ENCODE data around the gene IGLL5.
"Not testable (repeated sequence)": the region's sequence is repeated elsewhere in the genome, so short reads cannot be mapped to it uniquely, and the experiment has no call there.

IGLL5 gene

DNA sequence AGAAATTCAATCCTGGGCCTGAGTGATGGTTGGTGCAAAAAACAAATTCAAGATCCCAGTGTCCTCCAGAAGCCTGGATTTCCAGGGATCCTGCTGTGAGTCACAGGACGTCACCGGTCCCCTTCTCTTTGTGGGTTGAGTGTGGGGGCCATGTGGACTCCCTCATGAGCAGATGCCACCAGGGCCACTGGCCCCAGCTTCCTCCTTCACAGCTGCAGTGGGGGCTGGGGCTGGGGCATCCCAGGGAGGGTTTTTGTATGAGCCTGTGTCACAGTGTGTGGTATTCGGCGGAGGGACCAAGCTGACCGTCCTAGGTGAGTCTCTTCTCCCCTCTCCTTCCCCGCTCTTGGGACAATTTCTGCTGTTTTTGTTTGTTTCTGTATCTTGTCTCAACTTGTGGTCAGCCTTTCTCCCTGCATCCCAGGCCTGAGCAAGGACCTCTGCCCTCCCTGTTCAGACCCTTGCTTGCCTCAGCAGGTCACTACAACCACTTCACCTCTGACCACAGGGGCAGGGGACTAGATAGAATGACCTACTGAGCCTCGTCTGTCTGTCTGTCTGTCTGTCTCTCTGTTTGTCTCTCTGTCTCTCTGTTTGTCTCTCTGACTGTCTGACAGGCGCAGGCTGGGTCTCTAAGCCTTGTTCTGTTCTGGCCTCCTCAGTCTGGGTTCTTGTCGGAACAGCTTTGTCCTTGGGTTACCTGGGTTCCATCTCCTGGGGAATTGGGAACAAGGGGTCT lies 11.9 kb downstream of the IGLL5 start:
- not testable (repeated sequence) for DNase-seq (ENCODE audit: low read depth in 2 of 2, low spot score in 1 of 2)

GRCh38 chr22:22900527-22901205 lies 13.1 kb downstream of the IGLL5 start:
- DNase-seq (ENCODE audit: low read depth in 2 of 2, low spot score in 1 of 2): not testable (repeated sequence)

DNA sequence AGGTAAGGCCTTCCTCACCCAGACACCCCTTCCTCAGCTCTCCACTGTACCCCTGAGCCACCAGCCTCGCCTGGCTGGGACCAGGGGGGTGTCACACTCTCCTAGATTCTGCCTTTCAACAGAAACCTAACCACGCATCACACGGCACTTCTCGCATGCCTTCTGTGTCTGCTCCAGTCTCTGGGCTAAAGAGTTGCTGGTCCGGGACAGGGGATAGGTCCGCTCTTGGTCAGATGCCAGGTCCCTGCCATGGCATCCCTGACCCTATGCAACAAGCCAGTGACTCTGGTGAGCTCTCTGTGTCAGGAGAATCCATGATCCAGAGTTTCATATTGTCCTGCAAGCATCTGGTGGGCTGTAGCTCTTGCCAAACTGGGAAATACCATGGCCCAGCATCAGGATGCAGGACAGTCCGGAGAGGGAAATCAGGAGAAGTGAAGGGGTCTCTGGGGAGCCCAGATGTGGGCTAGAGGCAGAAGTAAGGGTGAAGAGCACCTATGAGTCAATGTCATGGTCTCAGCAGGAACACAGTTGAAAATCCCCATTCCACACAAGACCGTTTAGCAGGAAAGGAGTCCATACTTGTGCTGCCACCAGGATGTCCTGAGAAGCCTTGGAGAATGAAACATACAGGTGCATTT lies 14.1 kb downstream of the IGLL5 start:
- no peak for DNase-seq (ENCODE audit: low read depth in 2 of 2, low spot score in 1 of 2)

DNA sequence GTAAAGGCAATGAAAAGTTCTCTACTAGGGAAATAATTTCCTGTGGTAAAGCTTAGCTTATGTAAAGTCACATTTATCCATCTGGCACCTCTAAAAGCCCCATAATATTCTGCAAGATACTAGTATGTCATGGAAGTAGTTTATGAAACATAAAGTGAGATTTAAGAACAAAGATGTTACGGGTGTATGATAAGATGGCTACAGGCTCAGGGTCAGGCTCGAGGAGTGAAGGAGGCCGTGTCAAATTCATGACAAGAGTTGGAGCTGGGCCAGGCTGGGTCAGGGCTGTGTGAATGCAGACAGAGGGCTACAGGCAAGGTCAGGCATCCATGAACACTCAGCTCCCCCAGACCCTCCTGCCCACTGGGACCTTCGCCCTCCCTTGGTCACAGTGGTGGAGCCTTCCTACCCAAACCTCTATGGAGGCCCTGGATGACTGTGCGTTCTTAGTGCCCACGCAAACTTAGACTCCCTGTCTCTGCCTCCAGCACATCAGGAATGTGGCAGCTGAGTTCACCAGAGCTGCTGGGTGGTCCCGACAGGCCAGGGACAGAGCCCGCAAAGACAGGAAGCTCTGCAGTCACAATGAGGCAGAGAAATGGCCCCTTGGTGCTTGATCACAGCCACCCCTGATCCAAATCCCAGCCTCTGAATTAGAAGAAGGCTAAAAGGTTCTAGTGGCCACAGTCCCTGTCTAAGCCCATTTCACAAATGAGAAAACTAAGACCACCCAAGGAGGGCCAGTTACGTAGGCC lies 14.8 kb downstream of the IGLL5 start:
- no peak for DNase-seq (ENCODE audit: low read depth in 2 of 2, low spot score in 1 of 2)

GRCh38 chr22:22903355-22903777 lies 15.8 kb downstream of the IGLL5 start:
- no peak for DNase-seq (ENCODE audit: low read depth in 2 of 2, low spot score in 1 of 2)

DNA sequence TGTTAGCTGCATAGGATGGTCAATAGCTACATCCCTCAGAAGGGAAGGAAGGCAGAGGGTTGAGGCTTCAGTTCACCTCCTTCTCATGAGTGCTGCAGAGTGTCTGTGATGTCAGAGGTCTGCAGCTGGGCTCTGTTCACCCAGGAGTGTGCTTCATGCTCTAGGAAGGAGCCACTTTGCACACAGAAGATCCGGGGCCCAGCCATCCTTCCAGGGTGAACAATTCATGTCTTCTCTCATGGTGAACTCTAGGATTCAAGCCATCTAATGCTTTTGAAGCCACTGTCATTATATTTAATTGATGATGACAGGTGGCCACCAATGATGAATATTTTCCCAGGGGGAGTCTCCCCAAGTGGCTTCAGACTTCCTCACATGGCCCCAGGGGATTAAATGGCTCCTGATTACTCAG lies 16.2 kb downstream of the IGLL5 start:
- not testable (repeated sequence) for DNase-seq (ENCODE audit: low read depth in 2 of 2, low spot score in 1 of 2)

DNA sequence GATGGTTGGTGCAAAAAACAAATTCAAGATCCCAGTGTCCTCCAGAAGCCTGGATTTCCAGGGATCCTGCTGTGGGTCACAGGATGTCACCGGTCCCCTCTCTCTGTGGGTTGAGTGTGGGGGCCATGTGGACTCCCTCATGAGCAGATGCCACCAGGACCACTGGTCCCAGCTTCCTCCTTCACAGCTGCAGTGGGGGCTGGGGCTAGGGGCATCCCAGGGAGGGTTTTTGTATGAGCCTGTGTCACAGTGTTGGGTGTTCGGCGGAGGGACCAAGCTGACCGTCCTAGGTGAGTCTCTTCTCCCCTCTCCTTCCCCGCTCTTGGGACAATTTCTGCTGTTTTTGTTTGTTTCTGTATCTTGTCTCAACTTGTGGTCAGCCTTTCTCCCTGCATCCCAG lies 17.1 kb downstream of the IGLL5 start:
- not testable (repeated sequence) for DNase-seq (ENCODE audit: low read depth in 2 of 2, low spot score in 1 of 2)

DNA sequence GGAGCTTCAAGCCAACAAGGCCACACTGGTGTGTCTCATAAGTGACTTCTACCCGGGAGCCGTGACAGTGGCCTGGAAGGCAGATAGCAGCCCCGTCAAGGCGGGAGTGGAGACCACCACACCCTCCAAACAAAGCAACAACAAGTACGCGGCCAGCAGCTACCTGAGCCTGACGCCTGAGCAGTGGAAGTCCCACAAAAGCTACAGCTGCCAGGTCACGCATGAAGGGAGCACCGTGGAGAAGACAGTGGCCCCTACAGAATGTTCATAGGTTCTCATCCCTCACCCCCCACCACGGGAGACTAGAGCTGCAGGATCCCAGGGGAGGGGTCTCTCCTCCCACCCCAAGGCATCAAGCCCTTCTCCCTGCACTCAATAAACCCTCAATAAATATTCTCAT lies 18.8 kb downstream of the IGLL5 start:
- DNase-seq (ENCODE audit: low read depth in 2 of 2, low spot score in 1 of 2): not testable (repeated sequence)

GRCh38 chr22:22906907-22907550 lies 19.4 kb downstream of the IGLL5 start:
- no peak for DNase-seq (ENCODE audit: low read depth in 2 of 2, low spot score in 1 of 2)

- DNase-seq (ENCODE audit: low read depth in 2 of 2, low spot score in 1 of 2): no peak
These were observed 20.2 kb downstream of the IGLL5 start for GRCh38 chr22:22907551-22908494.

GRCh38 chr22:22908495-22908861 lies 20.9 kb downstream of the IGLL5 start:
- no peak for DNase-seq (ENCODE audit: low read depth in 2 of 2, low spot score in 1 of 2)

GRCh38 chr22:22908941-22909604 lies 21.5 kb downstream of the IGLL5 start:
- no peak for DNase-seq (ENCODE audit: low read depth in 2 of 2, low spot score in 1 of 2)

DNA sequence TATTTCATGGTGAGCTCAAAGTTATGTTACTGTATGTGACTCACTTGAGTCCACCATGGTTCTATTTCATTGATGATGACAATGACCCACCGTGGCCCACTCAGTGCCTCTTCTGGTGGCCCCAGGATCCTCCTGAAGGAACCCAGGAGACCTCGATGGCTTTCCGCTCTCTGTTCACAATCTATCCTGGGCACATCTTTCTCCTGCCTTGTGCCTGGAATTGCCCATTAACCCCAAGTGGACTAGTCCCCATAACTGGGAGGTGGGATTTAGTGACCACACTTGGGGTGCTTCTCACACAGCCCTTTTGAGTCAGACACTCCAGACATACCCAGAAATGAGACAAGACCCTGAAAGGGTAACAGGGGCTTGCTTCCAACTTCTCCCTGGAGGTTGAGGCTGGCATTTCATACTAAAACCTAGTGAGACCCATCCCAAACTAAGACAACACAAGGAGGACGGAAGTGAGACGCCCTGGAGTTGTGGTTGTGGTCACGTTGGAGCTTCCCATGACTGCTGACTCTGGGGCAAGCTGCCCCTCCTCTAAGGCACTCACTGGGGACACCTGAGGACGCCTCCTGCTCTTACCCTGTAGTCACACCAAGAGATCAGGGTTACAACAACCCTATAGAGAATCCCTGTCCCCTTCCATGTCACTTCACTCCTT lies 22.1 kb downstream of the IGLL5 start:
- DNase-seq (ENCODE audit: low read depth in 2 of 2, low spot score in 1 of 2): no peak

GRCh38 chr22:22910272-22911240 lies 22.9 kb downstream of the IGLL5 start:
- no peak for DNase-seq (ENCODE audit: low read depth in 2 of 2, low spot score in 1 of 2)

- no peak for DNase-seq (ENCODE audit: low read depth in 2 of 2, low spot score in 1 of 2)
These were observed 23.9 kb downstream of the IGLL5 start for GRCh38 chr22:22911327-22912134.

- no peak for DNase-seq (ENCODE audit: low read depth in 2 of 2, low spot score in 1 of 2)
These were observed 24.7 kb downstream of the IGLL5 start for GRCh38 chr22:22912135-22912987.
